Stomach (tissue), 9 donors: ENCODE results near the gene PHF2. TPM values are rescaled to one million over a fixed set of nuclear protein-coding genes. Genes with fewer than 3 reads are reported as not detected.

Source experiments
- DNase-seq, 2 donors: peaks; one replicate each; pipeline versions ENCODE4 v3.0.0 to v3.0.0-alpha.2; 2013 to 2019
- H3K27ac ChIP-seq, 5 donors: fragments of 200-600 bp in 4 of 5; sonication (generic) in 4 of 5; one replicate each; pipeline ENCODE4 v1.5.1; 2013 to 2019; ENCODE audit warnings: mild to moderate bottlenecking in 1 of 5, moderate library complexity in 1 of 5
- H3K27me3 ChIP-seq, 3 donors: fragments of 200-600 bp; sonication (generic); one replicate each; pipeline ENCODE4 v1.5.1; 2017 to 2019; ENCODE audit warnings: mixed run types in 1 of 3
- H3K36me3 ChIP-seq, 4 donors: fragments of 200-600 bp; sonication (generic); 1 replicate in 3 of 4; 2 replicates in 1 of 4; pipeline ENCODE4 v1.5.1; 2016 to 2019
- H3K4me1 ChIP-seq, 4 donors: fragments of 200-600 bp; sonication (generic); one replicate each; pipeline ENCODE4 v1.5.1; 2016 to 2019
- H3K4me3 ChIP-seq, 4 donors: fragments of 200-600 bp; sonication (generic) in 3 of 4; one replicate each; pipeline ENCODE4 v1.5.1; 2016 to 2019; ENCODE audit warnings: mild to moderate bottlenecking in 1 of 4
- H3K9me3 ChIP-seq, 4 donors: fragments of 200-600 bp; sonication (generic); one replicate each; pipeline ENCODE4 v1.5.1; 2016 to 2019
- CTCF ChIP-seq, 7 experiments: fragments of 450-650 bp in 4 of 7; fragments of 200-600 bp in 3 of 7; sonication (generic) in 3 of 7; IDR thresholded peaks; one replicate each; pipeline ENCODE4 v1.5.1; 2016 to 2019; ENCODE audit warnings: antibody characterized with exemption in 7 of 7, control low read depth in 2 of 7, mild to moderate bottlenecking in 1 of 7
- EP300 ChIP-seq: sonication (generic); formaldehyde crosslinking; IDR thresholded peaks from one replicate; pipeline ENCODE4 v1.6.1; 2017; ENCODE audit warnings: antibody characterized with exemption
- POLR2A ChIP-seq, 4 donors: fragments of 450-650 bp; IDR thresholded peaks; one replicate each; pipeline ENCODE4 v1.6.1; 2016; ENCODE audit warnings: antibody characterized with exemption in 4 of 4, control low read depth in 2 of 4, mild to moderate bottlenecking in 1 of 4, moderate library complexity in 1 of 4
- POLR2AphosphoS5 ChIP-seq, 3 donors: sonication (generic); formaldehyde crosslinking; IDR thresholded peaks; one replicate each; pipeline ENCODE4 v1.6.1; 2016; ENCODE audit warnings: antibody characterized with exemption in 3 of 3
- WGBS, 5 donors: extraction: QIAGEN DNeasy Blood & Tissue Kit in 3 of 5; methylation state at CpG; one replicate each; pipeline versions ENCODE4 v1.1.5 to v1.1.7; 2013 to 2018; 5-methylcytosine and 5-hydroxymethylcytosine counted together
- intact Hi-C: fragments of 100-400 bp; cut with DNase I; formaldehyde crosslinking; loops from one replicate; pipeline ENCODE4 v1.15.1; 2023; ENCODE audit warnings: low total_unique reads
- polyA plus RNA-seq, 3 donors: library from polyadenylated mRNA; stranded (reverse); fragments of 200-250 nt; gene quantifications; one replicate each; pipeline ENCODE4 v1.2.3, GENCODE V29; 2013
- total RNA-seq, 5 donors: library from RNA; depleted of rRNA; stranded (reverse); fragments of >200 nt; gene quantifications; one replicate each; pipeline versions ENCODE4 v1.1.0 to v1.2.3, GENCODE V29; 2014 to 2016
- donor health status: healthy with polysubstance abuse.
- donor health status: Bipolar disorder and iron deficiency.
- donor health status: healthy.

PHF2 gene
- total and polyA plus RNA-seq, 8 donors: 14.2 to 58.0 (median 19.5) TPM

- peaks cover 21 to 92% (median 86%) of the 10 kb centered on the region in 4 donors for H3K36me3 ChIP-seq
- DNase-seq: no peak
- H3K9me3 ChIP-seq: no peaks in the 10 kb centered on the region
- WGBS, 5 donors: 78 to 98% (median 95%) methylated on average over 4 of the region's 4 CpGs
- no peaks in the 10 kb centered on the region for H3K27me3 ChIP-seq
- no peak overlapping the region for H3K27ac ChIP-seq
- H3K4me1 ChIP-seq: peaks cover 0 to 21% (median 14%) of the 10 kb centered on the region in 4 donors
- H3K4me3 ChIP-seq: no peak overlapping the region
- intact Hi-C loops: no loop called here
- TF ChIP-seq EP300: no peak
- TF ChIP-seq POLR2AphosphoS5 (IDR thresholded peaks at IDR 0.05): no peak
- TF ChIP-seq CTCF (IDR thresholded peaks at IDR 0.05): no peak
- TF ChIP-seq POLR2A (IDR thresholded peaks at IDR 0.05): no peak
Observed at GRCh38 chr9:93536167-93536566, 40.2 kb upstream of the PHF2 start.

DNA sequence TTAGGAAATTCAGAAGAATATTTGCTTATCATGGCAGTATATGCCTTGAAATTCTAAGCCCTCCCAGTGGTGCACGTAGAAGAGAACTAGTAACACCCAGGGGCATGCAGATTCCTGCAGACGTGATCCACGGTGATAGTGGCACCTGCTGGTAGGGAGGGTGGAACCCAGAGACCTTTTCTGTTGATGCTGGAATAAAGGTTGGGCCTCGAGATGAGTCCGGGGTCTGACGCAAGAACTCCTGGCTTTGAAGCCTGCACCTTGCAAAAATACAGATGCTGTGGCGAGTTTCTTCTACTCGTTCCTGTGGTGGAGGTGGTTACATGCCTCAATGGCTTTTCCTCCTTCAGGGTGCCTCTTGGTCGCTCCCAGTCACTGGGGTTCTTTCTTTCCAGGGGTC, 39.5 kb upstream of the PHF2 start:
- Histone ChIP-seq H3K9me3 (no peaks in the 10 kb centered on the region), H3K4me1 (peaks cover 7 to 21% (median 15%) of the 10 kb centered on the region in 4 donors), H3K27ac (no peak overlapping the region), H3K4me3 (no peak overlapping the region), H3K27me3 (no peaks in the 10 kb centered on the region), H3K36me3 (peaks cover 19 to 86% (median 82%) of the 10 kb centered on the region in 4 donors)
- no peak for TF ChIP-seq EP300
- TF ChIP-seq POLR2AphosphoS5 (IDR thresholded peaks at IDR 0.05): no peak
- no peak for TF ChIP-seq POLR2A (IDR thresholded peaks at IDR 0.05)
- TF ChIP-seq CTCF (IDR thresholded peaks at IDR 0.05): no peak
- 75 to 82% (median 79%) methylated on average over 9 of the region's 9 CpGs for WGBS, 5 donors
- DNase-seq: no peak
- intact Hi-C loops: no loop called here

GRCh38 chr9:93540305-93540704, 36.1 kb upstream of the PHF2 start:
- intact Hi-C loops: no loop called here
- no peak overlapping the region for H3K4me3 ChIP-seq
- H3K27me3 ChIP-seq: no peaks in the 10 kb centered on the region
- peaks cover 4 to 19% (median 12%) of the 10 kb centered on the region in 4 donors for H3K4me1 ChIP-seq
- H3K9me3 ChIP-seq: no peaks in the 10 kb centered on the region
- DNase-seq: no peak
- no peak for TF ChIP-seq POLR2A (IDR thresholded peaks at IDR 0.05)
- no peak for TF ChIP-seq CTCF (IDR thresholded peaks at IDR 0.05)
- no peak for TF ChIP-seq POLR2AphosphoS5 (IDR thresholded peaks at IDR 0.05)
- no peak for TF ChIP-seq EP300
- 92 to 96% (median 94%) methylated on average over 7 to 8 of the region's 8 CpGs for WGBS, 5 donors
- H3K27ac ChIP-seq: no peak overlapping the region
- peaks cover 11 to 77% (median 74%) of the 10 kb centered on the region in 4 donors for H3K36me3 ChIP-seq

DNA sequence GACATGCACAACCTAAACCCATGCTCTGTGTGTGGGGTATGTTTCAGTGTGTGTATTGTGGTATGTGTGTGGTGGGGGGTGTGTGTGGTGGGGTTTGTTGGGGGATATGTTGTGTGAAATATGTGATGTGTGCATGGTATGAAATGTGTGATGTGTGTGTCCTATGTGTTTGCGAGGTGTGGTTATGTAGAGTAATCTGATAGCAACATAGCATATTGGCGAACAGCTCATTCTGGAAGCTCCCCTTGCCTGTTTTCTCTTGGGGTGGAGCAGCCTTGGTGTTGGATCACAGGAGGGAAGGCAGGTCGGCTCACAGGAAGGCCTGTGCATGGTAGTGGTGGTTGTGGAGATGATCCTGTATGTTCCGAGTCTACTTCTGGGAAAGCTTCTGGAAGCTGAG, 35.4 kb upstream of the PHF2 start:
- Histone ChIP-seq H3K36me3 (peaks cover 11 to 74% (median 70%) of the 10 kb centered on the region in 4 donors), H3K4me1 (peaks cover 4 to 19% (median 12%) of the 10 kb centered on the region in 4 donors), H3K27ac (no peak overlapping the region), H3K9me3 (no peaks in the 10 kb centered on the region), H3K27me3 (no peaks in the 10 kb centered on the region), H3K4me3 (no peak overlapping the region)
- 71 to 83% (median 81%) methylated on average over 4 of the region's 4 CpGs for WGBS, 5 donors
- intact Hi-C loops: no loop called here
- TF ChIP-seq CTCF (IDR thresholded peaks at IDR 0.05) (no peak), POLR2A (IDR thresholded peaks at IDR 0.05) (no peak), EP300 (no peak), POLR2AphosphoS5 (IDR thresholded peaks at IDR 0.05) (no peak)
- no peak for DNase-seq
